Hematopoietic multipotent progenitor cell (in vitro differentiated cells): Measurements from ENCODE around the gene PLET1. TPM values are rescaled to one million over a fixed set of nuclear protein-coding genes. Genes with fewer than 3 reads are reported as not detected.
A peak's percentile ranks its signal among the peaks of the same experiment; 100 is the strongest.

ENCODE experiments used
- DNase-seq, 3 donors: peaks; one replicate each; pipeline ENCODE4 v3.0.0-alpha.2; 2011 to 2015; ENCODE audit warnings: low read depth in 2 of 3, low spot score in 2 of 3
- total RNA-seq: library from RNA; depleted of rRNA; stranded (reverse); fragments of >200 nt; gene quantifications from one replicate; pipeline ENCODE4 v1.2.3, GENCODE V29; 2012

Gene PLET1
- not detected for total RNA-seq

- no peak for DNase-seq
Observed at GRCh38 chr11:112260490-112260889, at the start of gene PLET1. TSS of gene PLET1 (minus strand) at chr11:112260860. CDS start at chr11:112260589, 271 bp downstream.

- DNase-seq = peak in 1 of 3 donors; percentile 30
Observed at GRCh38 chr11:112310419-112310818, 49.8 kb upstream of the PLET1 start.

- no peak for DNase-seq
Observed at GRCh38 chr11:112308651-112309050, 48.0 kb upstream of the PLET1 start.

GRCh38 chr11:112307616-112308015 lies 47.0 kb upstream of the PLET1 start:
- no peak for DNase-seq

GRCh38 chr11:112306230-112306629 lies 45.6 kb upstream of the PLET1 start:
- DNase-seq = no peak

GRCh38 chr11:112304914-112305313 lies 44.3 kb upstream of the PLET1 start:
- DNase-seq = no peak

- no peak for DNase-seq
Observed at GRCh38 chr11:112303616-112304015, 43.0 kb upstream of the PLET1 start.

GRCh38 chr11:112302226-112302868 lies 41.7 kb upstream of the PLET1 start:
- peak in 1 of 3 donors; percentile 54 for DNase-seq

GRCh38 chr11:112300094-112300786 lies 39.6 kb upstream of the PLET1 start:
- DNase-seq = no peak

GRCh38 chr11:112298535-112298934 lies 37.9 kb upstream of the PLET1 start:
- no peak for DNase-seq

- DNase-seq = no peak
Observed at GRCh38 chr11:112297248-112297866, 36.7 kb upstream of the PLET1 start.

- no peak for DNase-seq
Observed at GRCh38 chr11:112296044-112296443, 35.4 kb upstream of the PLET1 start.

GRCh38 chr11:112294688-112295340 lies 34.2 kb upstream of the PLET1 start:
- DNase-seq = no peak

- no peak for DNase-seq
Observed at GRCh38 chr11:112293614-112294013, 33.0 kb upstream of the PLET1 start.

- DNase-seq = peak in 1 of 3 donors; percentile 19
Observed at GRCh38 chr11:112292785-112293407, 32.2 kb upstream of the PLET1 start.

- DNase-seq = no peak
Observed at GRCh38 chr11:112292188-112292587, 31.5 kb upstream of the PLET1 start.

GRCh38 chr11:112291191-112291590 lies 30.5 kb upstream of the PLET1 start:
- DNase-seq = no peak

GRCh38 chr11:112290493-112290850 lies 29.8 kb upstream of the PLET1 start:
- DNase-seq = no peak

GRCh38 chr11:112289588-112290492 lies 29.2 kb upstream of the PLET1 start:
- peak; percentile 67 to 79 (median 73) for DNase-seq

GRCh38 chr11:112288021-112288420 lies 27.4 kb upstream of the PLET1 start:
- DNase-seq = no peak
